GM12873 (cell line): Measurements from ENCODE around the gene CHRNA4.

Experiments used
- CTCF ChIP-seq: IDR thresholded peaks from 2 replicates; pipeline ENCODE4 v1.5.1; 2012; ENCODE audit warnings: low read depth, mild to moderate bottlenecking, moderate library complexity, low read length, control low read depth; ENCODE audit not compliant: insufficient read depth; ENCODE audit errors: missing control alignments

CHRNA4 gene

GRCh38 chr20:63357921-63358905 is 2.9 kb downstream of the CHRNA4 start:
- no peak for TF ChIP-seq CTCF

GRCh38 chr20:63356931-63357879 is 3.9 kb downstream of the CHRNA4 start:
- TF ChIP-seq CTCF = no peak

GRCh38 chr20:63356511-63356910 is 4.6 kb downstream of the CHRNA4 start:
- TF ChIP-seq CTCF = no peak

GRCh38 chr20:63355781-63356295 is 5.3 kb downstream of the CHRNA4 start:
- no peak for TF ChIP-seq CTCF

GRCh38 chr20:63354636-63355350 is 6.4 kb downstream of the CHRNA4 start:
- TF ChIP-seq CTCF = no peak

GRCh38 chr20:63352811-63353221 is 8.3 kb downstream of the CHRNA4 start:
- TF ChIP-seq CTCF = no peak
